ENCODE measurements around the gene AGBL2.

Gene AGBL2

DNA sequence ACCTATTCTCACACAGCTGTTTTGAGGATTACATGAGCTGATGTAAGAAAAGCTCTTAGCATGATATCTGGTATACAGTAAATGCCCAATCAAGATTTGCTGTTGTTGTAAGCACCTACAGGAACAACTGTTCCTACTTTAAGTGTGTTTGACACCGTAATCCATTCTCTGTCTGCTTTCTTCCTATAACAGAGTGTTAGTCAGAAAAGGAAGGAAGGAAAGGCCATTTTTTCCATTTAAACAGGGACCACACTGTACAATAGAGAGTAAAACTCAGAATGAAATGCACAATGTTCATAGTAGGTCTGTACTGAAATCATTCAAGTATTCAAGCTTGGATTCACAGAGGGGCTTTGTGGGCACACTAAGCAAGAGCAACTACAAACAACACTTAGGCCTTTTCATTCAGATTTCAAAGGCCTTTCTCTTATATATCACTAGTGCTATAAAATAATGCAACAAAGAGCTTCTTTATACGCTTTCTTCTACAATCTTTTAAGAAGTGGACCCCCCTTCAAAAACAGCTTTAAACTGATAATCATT, 94.3 kb downstream of the AGBL2 start:
- no peak for DNase-seq

DNA sequence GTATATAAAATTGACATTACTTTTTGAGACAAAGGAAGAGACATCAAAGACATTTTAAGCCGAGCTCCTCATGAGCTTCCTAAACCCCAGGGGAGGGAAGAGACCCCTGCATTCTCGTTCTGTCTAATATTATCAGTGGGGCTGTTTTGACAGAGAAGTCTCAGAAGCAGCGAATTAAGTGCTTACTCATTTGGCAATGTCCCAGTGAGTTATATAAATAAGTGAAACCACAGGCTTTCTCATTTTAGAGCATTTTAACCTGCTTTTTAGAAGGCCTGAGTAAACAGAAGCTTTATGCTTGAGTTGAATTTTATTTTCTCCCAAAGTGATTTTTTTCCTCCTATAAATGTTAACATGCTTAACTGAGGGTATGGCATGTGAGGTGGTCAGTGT, 97.8 kb downstream of the AGBL2 start:
- no peak for DNase-seq

DNA sequence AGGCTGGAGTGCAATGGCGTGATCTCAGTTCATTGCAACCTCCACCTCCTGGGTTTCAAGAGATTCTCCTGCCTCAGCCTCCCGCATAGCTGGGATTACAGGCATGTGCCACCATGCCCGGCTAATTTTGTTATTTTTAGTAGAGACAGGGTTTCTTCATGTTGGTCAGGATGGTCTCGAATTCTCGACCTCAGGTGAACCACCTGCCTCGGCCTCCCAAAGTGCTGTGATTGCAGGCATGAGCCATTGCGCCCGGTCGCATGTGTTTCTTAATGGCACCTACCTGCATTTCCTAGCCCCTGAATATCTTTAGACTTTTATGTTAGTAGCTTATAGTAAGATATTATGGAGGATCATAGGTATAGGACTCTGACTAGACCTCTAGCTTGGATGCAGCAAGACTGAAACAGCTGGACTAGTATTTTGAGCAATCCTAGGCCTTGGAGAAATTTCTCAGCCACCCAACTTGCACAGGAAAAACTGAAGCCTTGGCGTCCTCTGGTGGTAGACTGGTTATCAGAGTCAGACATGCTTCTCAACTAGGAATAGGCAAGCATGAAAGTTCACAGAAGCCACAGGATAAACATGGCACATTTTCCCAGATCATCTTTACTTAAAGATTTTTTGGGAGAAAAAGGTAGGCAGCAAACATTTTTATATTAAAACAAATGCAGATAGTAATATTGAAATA, 98.3 kb downstream of the AGBL2 start:
- DNase-seq: no peak

DNA sequence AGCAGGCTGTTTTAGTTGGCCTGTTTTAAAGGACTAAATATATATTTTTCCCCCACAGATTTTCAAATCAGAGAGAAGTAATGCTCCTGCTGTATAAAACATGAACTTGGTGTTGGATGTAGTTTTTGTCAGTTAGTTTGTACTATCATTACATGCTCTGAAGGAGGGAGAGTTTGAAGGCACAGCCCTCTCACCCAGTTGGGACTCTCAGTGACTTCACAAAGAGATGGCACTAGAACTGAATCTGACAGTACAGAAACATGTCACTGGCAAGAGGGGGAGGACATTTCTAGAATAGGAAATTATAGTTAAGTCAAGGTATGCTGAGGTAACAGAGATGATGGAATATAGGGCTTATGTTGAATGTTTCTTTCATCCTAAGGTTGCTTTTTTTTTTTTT, 99.9 kb downstream of the AGBL2 start:
- DNase-seq: no peak

DNA sequence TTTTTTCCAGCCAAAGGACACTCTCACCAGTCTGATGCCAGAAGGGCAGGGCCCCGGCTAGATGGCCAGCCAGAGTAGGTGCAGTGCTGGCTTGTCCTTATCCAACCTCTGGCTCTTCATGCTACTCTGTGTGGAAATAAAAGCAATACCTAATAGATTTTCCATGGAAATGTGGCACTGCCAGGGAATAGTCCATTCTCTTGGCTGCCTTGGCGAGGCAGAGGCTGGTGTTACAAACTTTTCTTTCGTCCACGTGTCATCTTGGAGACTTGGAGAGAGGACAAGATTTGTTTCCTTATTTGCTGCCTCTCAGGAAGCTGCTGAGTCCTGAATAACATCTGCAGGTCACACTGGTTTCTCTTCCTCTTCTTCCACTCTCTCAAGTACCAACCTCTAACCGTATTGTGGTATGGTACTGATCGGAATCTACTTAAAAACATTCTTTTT, 103.8 kb downstream of the AGBL2 start:
- DNase-seq: no peak

DNA sequence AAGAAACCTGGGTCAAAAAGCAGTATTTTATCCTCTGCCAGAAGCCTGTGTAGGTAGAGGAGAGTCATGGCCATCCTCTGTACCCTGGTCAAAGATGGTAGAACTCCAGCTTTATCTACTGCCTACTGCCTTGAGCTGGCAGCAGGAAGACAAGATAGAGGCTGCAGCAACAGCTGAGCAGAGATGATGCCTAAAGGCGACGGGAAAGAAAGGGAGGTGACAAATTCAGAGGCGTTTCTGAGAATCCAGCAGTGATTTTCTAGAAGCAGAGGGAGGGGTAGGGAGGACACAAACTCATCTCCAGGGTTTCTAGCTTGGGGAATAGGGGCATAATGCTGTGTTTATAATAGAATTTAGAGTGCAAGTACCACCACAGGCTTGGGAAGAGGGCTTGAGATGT, 105.5 kb downstream of the AGBL2 start:
- DNase-seq: no peak

Data from effector CD8-positive, alpha-beta T cell (primary cell).